ENCODE measurements around the gene RAPGEF4.

GRCh38 chr2:172708247-172708646, 27.4 kb upstream of the RAPGEF4 start:
- TF ChIP-seq RAD21 (CRISPR knock-in tag; IDR thresholded peaks at IDR 0.05) (no peak), NFRKB (IDR thresholded peaks at IDR 0.05) (no peak), ZNF333 (CRISPR knock-in tag; IDR thresholded peaks at IDR 0.05; ENCODE audit: borderline replicate concordance) (no peak), ZNF331 (CRISPR knock-in tag; IDR thresholded peaks at IDR 0.05) (no peak), CTCF (CRISPR knock-in tag; IDR thresholded peaks at IDR 0.05) (no peak), ZNF564 (CRISPR knock-in tag; IDR thresholded peaks at IDR 0.05) (no peak), KLF16 (CRISPR knock-in tag; IDR thresholded peaks at IDR 0.05) (no peak), PHF21A (CRISPR knock-in tag; IDR thresholded peaks at IDR 0.05) (no peak), POLR2A (IDR thresholded peaks at IDR 0.05; ENCODE audit: insufficient read depth in 1 of 2, low read depth in 2 of 2, low read length in 2 of 2) (no peak), ZNF24 (IDR thresholded peaks at IDR 0.05) (no peak), SMAD1 (CRISPR knock-in tag; IDR thresholded peaks at IDR 0.05; ENCODE audit: borderline replicate concordance, low read depth) (no peak)

All from HepG2 (cell line).